ENCODE data around the gene MTERF1.
"Not testable (repeated sequence)": the region's sequence is repeated elsewhere in the genome, so short reads cannot be mapped to it uniquely, and the experiment has no call there.

Gene MTERF1

GRCh38 chr7:91880413-91881241 lies at the start of gene MTERF1:
Gene MTERF1, minus strand, starts transcription at chr7:91880702. Its CDS starts 619 bp downstream, at chr7:91880083.
- DNase-seq, result peak; percentile 94

GRCh38 chr7:91929463-91929862 lies 49.0 kb upstream of the MTERF1 start:
- DNase-seq, result no peak

- DNase-seq, result no peak
Observed at GRCh38 chr7:91927912-91928311, 47.4 kb upstream of the MTERF1 start.

GRCh38 chr7:91922857-91923256 lies 42.4 kb upstream of the MTERF1 start:
- no peak for DNase-seq

- DNase-seq, result no peak
Observed at GRCh38 chr7:91918356-91918755, 37.9 kb upstream of the MTERF1 start.

GRCh38 chr7:91916051-91916440 lies 35.5 kb upstream of the MTERF1 start:
- no peak for DNase-seq

- no peak for DNase-seq
Observed at GRCh38 chr7:91915401-91916050, 35.0 kb upstream of the MTERF1 start.

- no peak for DNase-seq
Observed at GRCh38 chr7:91913612-91914011, 33.1 kb upstream of the MTERF1 start.

- no peak for DNase-seq
Observed at GRCh38 chr7:91912494-91912893, 32.0 kb upstream of the MTERF1 start.

GRCh38 chr7:91911121-91911520 lies 30.6 kb upstream of the MTERF1 start:
- no peak for DNase-seq

- DNase-seq, result no peak
Observed at GRCh38 chr7:91910171-91910570, 29.7 kb upstream of the MTERF1 start.

- DNase-seq, result no peak
Observed at GRCh38 chr7:91899563-91899962, 19.1 kb upstream of the MTERF1 start.

GRCh38 chr7:91898240-91898992 lies 17.9 kb upstream of the MTERF1 start:
- DNase-seq, result no peak

- DNase-seq, result no peak
Observed at GRCh38 chr7:91894781-91895480, 14.4 kb upstream of the MTERF1 start.

GRCh38 chr7:91893699-91894098 lies 13.2 kb upstream of the MTERF1 start:
- not testable (repeated sequence) for DNase-seq

- DNase-seq, result no peak
Observed at GRCh38 chr7:91892821-91893340, 12.4 kb upstream of the MTERF1 start.

GRCh38 chr7:91892099-91892705 lies 11.7 kb upstream of the MTERF1 start:
- no peak for DNase-seq

- DNase-seq, result not testable (repeated sequence)
Observed at GRCh38 chr7:91888271-91889175, 8.0 kb upstream of the MTERF1 start.

- DNase-seq, result not testable (repeated sequence)
Observed at GRCh38 chr7:91887336-91888213, 7.1 kb upstream of the MTERF1 start.

All from activated CD4-positive, CD25-positive, alpha-beta regulatory T cell treated with anti-CD3 and anti-CD28 coated beads, Interleukin-2, amount 50 U/mL, for 72 hours (primary cell).